ENCODE measurements around the gene CLTRN. TPM values are rescaled to one million over a fixed set of nuclear protein-coding genes. Genes with fewer than 3 reads are reported as not detected.

The CLTRN gene
- polyA plus RNA-seq, 3 donors = 26.1 to 27.4 (median 27.0) TPM

DNA sequence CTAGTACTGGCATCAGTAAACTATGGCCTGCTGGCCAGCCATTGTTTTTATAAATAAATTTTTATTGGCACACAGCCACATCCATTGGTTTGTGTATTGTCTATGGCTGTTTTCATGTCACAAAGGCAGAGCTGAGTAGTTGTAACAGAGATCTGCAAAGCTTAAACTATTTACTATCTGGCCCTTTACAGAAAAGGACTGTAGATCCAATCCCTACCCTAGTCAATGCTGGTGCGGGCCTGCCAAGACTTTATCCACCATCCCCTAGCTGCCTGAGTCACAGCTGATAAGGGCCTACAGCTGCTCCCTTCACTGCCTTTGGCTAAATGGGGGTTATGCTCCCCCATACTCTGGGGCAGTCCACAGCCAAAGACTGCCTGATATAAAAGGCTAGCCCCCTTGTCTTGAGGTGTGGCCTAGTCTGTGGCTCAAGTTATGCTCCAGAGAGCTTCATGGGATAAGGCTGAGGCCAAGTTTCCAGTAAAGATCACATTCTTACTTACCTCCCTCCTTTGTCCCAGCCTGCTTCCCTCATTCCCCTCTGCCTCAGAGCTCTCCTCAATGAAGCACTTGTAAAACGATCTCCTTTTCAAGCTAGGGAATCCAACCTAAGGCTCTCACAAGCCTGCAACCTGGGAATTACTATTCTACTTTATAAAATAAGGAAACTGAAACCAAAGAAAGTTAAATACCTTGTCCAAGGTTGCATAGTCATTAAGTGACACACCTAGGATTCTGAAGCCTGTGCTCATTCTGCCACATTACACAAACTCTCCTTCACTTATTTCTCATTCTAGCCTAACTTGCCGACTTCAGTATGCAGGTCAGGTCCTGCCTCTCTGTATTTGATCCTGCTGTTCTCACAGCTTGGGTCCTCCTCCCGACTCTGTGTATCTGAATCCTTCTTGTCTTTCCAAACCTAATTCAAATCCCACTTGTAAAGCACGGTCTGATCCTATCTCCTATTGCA lies 84.5 kb downstream of the CLTRN start:
- DNase-seq (ENCODE audit: low read depth in 3 of 3, low spot score in 2 of 3) = no peak

Other genes with a start within 250 kb of the CLTRN start
- gene PIR, start 171.5 kb downstream of the CLTRN start, polyA plus RNA-seq (ENCODE audit: insufficient read length in 3 of 3) = 1 to 10 TPM; 4.4 to 5.9 (median 5.2) TPM
- under 1 TPM; 0.31 to 0.51 (median 0.51) TPM for gene BMX, start 164.0 kb downstream of the CLTRN start, polyA plus RNA-seq (ENCODE audit: insufficient read length in 3 of 3)
- gene ACE2, start 63.8 kb downstream of the CLTRN start, polyA plus RNA-seq (ENCODE audit: insufficient read length in 3 of 3) = 10 to 100 TPM; 44.8 to 65.3 (median 65.2) TPM
- gene CA5B, start 73.5 kb upstream of the CLTRN start, polyA plus RNA-seq (ENCODE audit: insufficient read length in 3 of 3) = 1 to 10 TPM; 6.8 to 8.4 (median 7.2) TPM
- gene ZRSR2, start 125.7 kb upstream of the CLTRN start, polyA plus RNA-seq (ENCODE audit: insufficient read length in 3 of 3) = 10 to 100 TPM; 15.4 to 18.1 (median 15.7) TPM
- 10 to 100 TPM; 58.0 to 63.9 (median 61.6) TPM for gene AP1S2, start 190.0 kb upstream of the CLTRN start, polyA plus RNA-seq (ENCODE audit: insufficient read length in 3 of 3)